GM21367 (cell line): Measurements from ENCODE around the gene SLC12A4.
A peak's percentile ranks its signal among the peaks of the same experiment; 100 is the strongest.
"Not testable (repeated sequence)": the region's sequence is repeated elsewhere in the genome, so short reads cannot be mapped to it uniquely, and the experiment has no call there.

ENCODE experiments used
- ATAC-seq: cut with Tn5 transposase; IDR thresholded peaks from one replicate; pipeline ENCODE4 v1.9.1; 2021; ENCODE audit not compliant: unreplicated experiment

SLC12A4 gene

GRCh38 chr16:67968400-67969253, at the start of gene SLC12A4:
Gene SLC12A4 (minus strand): TSS chr16:67968637. CDS start chr16:67968553, 84 bp downstream.
- peak; percentile 64 for ATAC-seq

- ATAC-seq: no peak
These were observed 47.2 kb upstream of the SLC12A4 start, which contains the start of gene DPEP2NB for GRCh38 chr16:68015681-68016080. Gene DPEP2NB (minus strand): TSS chr16:68015911. CDS start chr16:68015770, 141 bp downstream.

DNA sequence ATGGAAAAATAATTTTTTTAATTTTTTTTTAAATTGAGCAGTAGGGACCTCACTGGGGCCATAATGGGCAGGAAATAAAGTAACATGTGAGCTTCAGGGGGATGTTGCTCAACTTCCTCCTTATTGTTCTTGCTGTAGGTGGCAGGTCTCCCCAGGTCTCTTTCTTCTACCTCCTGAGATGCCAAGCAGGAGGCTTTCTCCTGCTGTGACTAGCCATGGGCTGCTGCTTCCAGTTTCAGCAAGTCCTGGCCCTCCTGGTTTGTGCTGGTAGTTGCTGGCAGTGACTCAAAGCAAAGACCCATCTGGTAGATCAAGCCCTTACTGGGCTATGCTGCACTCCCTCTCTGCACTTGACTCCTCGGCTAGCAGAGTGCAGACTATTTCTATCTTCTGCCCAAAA, 45.0 kb upstream of the SLC12A4 start:
- ATAC-seq: no peak

DNA sequence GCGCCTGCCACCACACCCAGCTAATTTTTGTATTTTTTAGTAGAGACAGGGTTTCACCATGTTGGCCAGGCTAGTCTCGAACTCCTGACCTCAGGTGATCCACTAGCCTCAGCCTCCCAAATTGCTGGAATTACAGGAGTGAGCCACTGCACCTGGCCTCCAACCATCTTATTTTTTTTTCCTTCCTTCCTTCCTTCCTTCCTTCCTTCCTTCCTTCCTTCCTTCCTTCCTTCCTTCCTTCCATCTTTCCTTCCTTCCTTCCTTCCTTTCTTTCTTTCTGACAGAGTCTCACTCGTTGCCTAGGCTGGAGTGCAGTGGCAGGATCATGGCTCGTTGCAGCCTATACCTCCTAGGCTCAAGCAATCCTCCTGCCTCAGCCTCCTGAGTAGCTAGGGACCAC, 41.4 kb upstream of the SLC12A4 start:
- not testable (repeated sequence) for ATAC-seq

GRCh38 chr16:68009157-68009735, 40.8 kb upstream of the SLC12A4 start:
- ATAC-seq: no peak

- no peak for ATAC-seq
These were observed 37.4 kb upstream of the SLC12A4 start for GRCh38 chr16:68005786-68006286.

DNA sequence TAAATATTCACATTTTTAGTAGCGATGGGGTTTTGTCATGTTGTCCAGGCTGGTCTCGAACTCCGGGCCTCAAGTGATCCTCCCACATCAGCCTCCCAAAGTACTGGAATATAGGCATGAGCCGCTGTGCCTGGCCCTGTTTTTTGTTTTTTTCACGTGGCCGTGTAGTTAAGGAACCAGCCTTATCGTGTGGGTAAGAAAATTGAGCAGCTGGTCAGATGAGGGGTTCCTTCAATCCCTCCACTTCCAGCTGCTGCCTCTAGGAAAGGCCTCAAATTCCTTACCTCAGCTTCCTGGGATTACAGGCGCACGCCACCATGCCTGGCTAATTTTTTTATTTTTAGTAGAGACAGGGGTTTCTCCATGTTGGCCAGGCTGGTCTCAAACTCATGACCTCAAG, 36.8 kb upstream of the SLC12A4 start:
- no peak for ATAC-seq

DNA sequence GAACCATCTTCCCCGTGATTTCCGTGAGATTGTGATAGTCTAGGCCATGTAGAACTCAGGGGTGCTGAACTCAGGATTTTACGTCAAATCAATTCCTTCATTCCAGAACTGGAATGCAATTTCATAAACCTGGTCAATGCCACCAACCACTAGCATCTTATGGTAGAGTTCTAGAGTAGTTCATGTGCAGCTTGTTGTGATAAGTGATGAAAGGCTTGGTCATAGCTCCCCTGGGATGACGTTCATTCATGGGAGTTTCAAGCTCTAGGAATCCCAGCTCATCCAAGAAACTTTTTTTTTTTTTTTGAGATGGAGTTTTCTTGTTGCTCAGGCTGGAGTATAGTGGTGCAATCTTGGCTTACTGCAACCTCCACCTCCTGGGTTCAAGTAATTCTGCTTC, 34.6 kb upstream of the SLC12A4 start:
- ATAC-seq: no peak

DNA sequence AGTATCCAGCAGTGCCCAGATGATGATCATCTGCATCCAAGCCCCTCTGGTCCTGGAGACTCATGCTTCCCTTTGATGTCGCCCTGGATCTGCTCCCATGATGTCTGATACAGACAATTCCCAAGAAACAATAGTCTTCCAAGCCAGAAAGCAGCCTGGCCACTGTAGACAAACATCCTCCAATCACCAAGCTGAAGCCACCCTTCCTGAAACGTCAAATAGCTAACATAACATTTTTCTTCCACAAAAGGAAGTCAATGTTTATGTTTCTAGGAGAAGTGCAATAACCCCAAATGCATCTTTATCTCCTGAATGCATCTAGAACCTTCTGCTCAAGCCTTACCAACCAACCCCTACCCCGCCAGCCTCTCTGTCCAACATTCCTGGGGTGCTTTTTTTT, 32.0 kb upstream of the SLC12A4 start:
- ATAC-seq: no peak

DNA sequence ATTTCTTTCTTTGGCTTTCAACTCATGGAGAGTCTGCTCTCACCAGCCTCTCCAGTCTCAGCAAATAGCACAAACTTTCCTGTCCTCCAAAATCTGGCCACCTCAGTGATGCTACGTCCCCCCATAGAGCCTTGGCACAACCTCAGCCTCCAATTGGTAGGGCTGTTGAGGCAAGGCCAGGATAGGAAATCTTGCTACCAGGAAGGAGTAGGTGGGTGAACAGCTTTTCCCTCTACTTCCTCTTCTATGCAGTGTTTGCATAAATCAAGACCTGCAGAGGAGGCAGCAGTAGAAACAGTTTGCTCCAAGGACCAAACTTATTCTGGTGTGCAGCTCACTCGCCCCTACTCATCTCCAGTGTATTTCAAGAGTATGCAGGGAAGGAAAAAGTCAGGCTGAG, 31.5 kb upstream of the SLC12A4 start:
- ATAC-seq: no peak

DNA sequence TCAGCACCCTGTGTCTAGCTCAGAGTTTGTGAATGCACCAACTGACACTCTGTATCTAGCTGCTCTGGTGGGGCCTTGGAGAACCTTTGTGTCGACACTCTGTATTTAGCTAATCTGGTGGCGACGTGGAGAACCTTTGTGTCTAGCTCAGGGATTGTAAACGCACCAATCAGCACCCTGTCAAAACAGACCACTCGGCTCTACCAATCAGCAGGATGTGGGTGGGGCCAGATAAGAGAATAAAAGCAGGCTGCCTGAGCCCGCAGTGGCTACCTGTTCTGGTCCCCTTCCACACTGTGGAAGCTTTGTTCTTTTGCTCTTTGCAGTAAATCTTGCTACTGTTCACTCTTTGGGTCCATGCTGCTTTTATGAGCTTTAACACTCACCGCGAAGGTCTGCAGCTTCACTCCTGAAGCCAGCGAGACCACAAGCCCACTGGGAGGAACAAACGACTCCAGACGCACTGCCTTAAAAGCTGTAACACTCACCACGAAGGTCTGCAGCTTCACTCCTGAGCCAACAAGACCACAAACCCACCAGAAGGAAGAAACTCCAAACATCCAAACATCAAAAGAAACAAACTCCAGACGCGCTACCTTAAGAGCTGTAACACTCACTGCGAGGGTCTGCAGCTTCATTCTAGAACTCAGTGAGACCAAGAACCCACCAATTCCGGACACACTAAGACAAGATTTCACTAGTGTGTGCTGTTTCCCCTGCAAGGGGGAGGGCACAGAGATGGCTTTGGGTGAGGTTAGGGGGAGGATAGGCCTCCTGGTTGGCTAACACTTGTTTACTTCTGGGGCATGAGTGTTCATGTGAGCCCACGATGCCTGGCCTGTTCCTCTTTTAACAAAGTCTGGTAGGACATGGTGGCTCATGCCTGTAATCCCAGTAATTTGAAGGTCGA, 30.6 kb upstream of the SLC12A4 start, which contains the start of gene DPEP2:
DPEP2 (minus strand) TSS at position 706 of the 910 bp plus-strand sequence. CDS start 6,272 bp downstream, outside the sequence.
- ATAC-seq: not testable (repeated sequence)

DNA sequence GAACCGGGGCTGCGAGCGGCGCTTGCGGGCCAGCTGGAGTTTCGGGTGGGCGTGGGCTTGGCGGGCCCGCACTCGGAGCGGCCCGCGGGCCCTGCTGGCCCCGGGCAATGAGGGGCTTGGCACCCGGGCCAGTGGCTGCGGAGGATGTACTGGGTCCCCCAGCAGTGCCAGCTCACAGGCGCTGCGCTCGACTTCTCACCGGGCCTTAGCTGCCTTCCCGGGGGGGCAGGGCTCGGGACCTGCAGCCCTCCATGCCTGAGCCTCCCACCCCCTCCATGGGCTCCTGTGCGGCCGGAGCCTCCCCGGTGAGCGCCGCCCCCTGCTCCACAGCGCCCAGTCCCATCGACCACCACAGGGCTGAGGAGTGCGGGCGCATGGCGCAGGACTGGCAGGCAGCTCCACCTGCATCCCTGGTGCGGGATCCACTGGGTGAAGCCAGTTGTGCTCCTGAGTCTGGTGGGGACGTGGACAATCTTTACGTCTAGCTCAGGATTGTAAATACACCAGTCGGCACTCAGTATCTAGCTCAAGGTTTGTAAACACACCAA, 29.9 kb upstream of the SLC12A4 start:
- not testable (repeated sequence) for ATAC-seq

- ATAC-seq: no peak
These were observed 28.2 kb upstream of the SLC12A4 start for GRCh38 chr16:67996666-67997065.

- ATAC-seq: no peak
These were observed 27.0 kb upstream of the SLC12A4 start for GRCh38 chr16:67995423-67995822.

GRCh38 chr16:67994040-67994408, 25.6 kb upstream of the SLC12A4 start:
- ATAC-seq: not testable (repeated sequence)

- peak; percentile 48 for ATAC-seq
These were observed 25.0 kb upstream of the SLC12A4 start for GRCh38 chr16:67993207-67994039.

- ATAC-seq: no peak
These were observed 24.3 kb upstream of the SLC12A4 start for GRCh38 chr16:67992661-67993206.

GRCh38 chr16:67990018-67990386, 21.6 kb upstream of the SLC12A4 start:
- ATAC-seq: no peak

DNA sequence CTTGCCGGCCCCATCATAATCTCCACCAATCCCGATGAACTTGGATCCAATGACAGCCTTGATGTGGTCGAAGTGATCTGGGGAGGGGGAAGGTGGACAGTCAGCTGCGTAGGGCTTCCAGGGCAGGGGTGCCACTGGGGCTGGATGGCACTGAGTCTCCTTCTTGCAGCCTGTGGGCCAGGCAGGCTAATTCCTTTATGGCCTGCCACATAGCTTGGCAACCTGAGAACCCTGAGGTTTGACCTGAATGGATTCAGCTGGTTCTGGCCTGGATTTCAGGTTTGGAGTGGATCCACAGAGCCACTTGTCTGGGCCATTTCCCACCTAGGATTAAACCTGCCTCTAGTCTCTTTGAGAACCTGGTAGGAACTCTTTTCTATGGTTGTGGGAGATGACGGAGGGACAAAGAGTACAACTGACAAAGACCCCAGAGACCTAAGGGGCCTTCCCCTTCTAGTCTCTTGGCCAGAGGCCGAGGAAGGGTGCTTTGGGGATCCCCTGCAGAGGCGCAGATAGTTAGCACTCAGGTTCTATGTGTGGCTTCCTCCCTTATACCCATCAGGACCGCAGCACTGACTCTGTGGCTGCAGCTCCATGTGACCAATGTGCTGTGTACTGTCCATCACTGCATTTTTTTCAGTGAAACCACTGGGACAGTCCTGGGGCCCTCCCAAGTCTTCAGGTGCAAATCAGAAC, 21.0 kb upstream of the SLC12A4 start:
- no peak for ATAC-seq
